B cell (primary cell): ENCODE results near the gene BLOC1S1.

Experiments
- EZH2 ChIP-seq: IDR thresholded peaks from 2 replicates; pipeline ENCODE4 v1.6.1; 2012; ENCODE audit warnings: borderline replicate concordance, low read depth, mild to moderate bottlenecking, moderate library complexity, low read length; ENCODE audit not compliant: insufficient read depth, poor library complexity, severe bottlenecking
- TF ChIP-seq, protein P1 (sequence below): fragments of 200-600 bp; IDR thresholded peaks from one replicate; pipeline ENCODE4 v1.8.0; 2022; ENCODE audit warnings: antibody characterized with exemption, mild to moderate bottlenecking

DNA sequence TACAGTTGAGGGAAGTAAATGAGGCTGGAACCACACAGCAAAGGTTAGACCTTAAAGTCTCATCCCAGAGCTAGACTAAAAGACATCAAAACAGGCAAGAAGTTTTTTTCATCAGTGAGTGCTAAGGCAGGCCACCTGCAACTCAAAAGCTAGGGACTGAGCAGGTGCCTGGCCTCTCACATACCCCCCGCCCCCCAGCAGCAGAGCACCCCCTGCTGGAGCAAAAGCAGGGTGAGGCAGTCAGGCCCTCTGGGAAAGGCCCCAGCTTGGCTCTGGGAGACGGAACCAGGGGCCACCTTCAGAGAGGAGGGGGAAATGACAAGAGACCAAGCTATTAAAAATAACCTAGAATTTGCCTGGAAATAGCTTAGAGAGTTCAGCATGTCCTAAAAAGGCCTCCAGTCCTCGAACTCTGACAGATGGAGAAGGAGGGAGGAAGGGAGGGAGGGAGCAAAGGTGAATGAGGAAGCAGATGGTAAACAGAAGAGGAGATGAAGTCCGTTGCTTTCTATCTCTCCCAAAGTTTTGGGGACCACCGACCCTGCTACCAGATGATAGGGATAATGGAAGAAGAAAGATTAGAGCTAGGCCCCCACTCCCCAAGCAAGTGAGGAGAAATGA lies 10.0 kb upstream of the BLOC1S1 start:
- TF ChIP-seq, protein P1, sequence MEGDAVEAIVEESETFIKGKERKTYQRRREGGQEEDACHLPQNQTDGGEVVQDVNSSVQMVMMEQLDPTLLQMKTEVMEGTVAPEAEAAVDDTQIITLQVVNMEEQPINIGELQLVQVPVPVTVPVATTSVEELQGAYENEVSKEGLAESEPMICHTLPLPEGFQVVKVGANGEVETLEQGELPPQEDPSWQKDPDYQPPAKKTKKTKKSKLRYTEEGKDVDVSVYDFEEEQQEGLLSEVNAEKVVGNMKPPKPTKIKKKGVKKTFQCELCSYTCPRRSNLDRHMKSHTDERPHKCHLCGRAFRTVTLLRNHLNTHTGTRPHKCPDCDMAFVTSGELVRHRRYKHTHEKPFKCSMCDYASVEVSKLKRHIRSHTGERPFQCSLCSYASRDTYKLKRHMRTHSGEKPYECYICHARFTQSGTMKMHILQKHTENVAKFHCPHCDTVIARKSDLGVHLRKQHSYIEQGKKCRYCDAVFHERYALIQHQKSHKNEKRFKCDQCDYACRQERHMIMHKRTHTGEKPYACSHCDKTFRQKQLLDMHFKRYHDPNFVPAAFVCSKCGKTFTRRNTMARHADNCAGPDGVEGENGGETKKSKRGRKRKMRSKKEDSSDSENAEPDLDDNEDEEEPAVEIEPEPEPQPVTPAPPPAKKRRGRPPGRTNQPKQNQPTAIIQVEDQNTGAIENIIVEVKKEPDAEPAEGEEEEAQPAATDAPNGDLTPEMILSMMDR = peak; percentile 41
- TF ChIP-seq EZH2 = no peak
